Neuronal stem cell (in vitro differentiated cells): ENCODE results near the gene TMEM132A.

ENCODE experiments used
- DNase-seq: peaks from one replicate; pipeline ENCODE4 v3.0.0-alpha.2; 2013; ENCODE audit warnings: low spot score
- H2AFZ ChIP-seq: one replicate; pipeline ENCODE4 v1.6.1; 2013; ENCODE audit warnings: mild to moderate bottlenecking, low read length, inconsistent platforms
- H2AK5ac ChIP-seq: 2 replicates; pipeline ENCODE4 v1.6.1; 2013; ENCODE audit warnings: low read depth, mild to moderate bottlenecking, inconsistent platforms, low read length, moderate library complexity, mixed read lengths
- H2BK120ac ChIP-seq: 2 replicates; pipeline ENCODE4 v1.6.1; 2013; ENCODE audit warnings: low read depth, mild to moderate bottlenecking, inconsistent platforms, low read length, moderate library complexity, mixed read lengths
- H2BK12ac ChIP-seq: one replicate; pipeline ENCODE4 v1.6.1; 2013; ENCODE audit warnings: low read length, inconsistent platforms
- H2BK15ac ChIP-seq: 2 replicates; pipeline ENCODE4 v1.6.1; 2013; ENCODE audit warnings: mild to moderate bottlenecking, low read length, inconsistent platforms, mixed read lengths
- H2BK5ac ChIP-seq: one replicate; pipeline ENCODE4 v1.6.1; 2013; ENCODE audit warnings: inconsistent platforms, mild to moderate bottlenecking, low read length, moderate library complexity
- H3K14ac ChIP-seq: one replicate; pipeline ENCODE4 v1.6.1; 2013; ENCODE audit warnings: low read length, inconsistent platforms
- H3K18ac ChIP-seq: 2 replicates; pipeline ENCODE4 v1.6.1; 2013; ENCODE audit warnings: low read length, inconsistent platforms
- H3K23ac ChIP-seq: 2 replicates; pipeline ENCODE4 v1.6.1; 2013; ENCODE audit warnings: low read depth, mild to moderate bottlenecking, mixed read lengths, low read length, inconsistent platforms; ENCODE audit not compliant: poor library complexity
- H3K27ac ChIP-seq: replicated peaks from 3 replicates; pipeline ENCODE4 v1.5.1; 2013; ENCODE audit warnings: low read length, inconsistent platforms
- H3K27me3 ChIP-seq, 3 experiments: 2 replicates each; pipeline ENCODE4 v1.6.1; 2013; ENCODE audit warnings: low read length in 3 of 3, mild to moderate bottlenecking in 2 of 3, inconsistent platforms in 1 of 3, low read depth in 1 of 3, mixed read lengths in 1 of 3, moderate library complexity in 1 of 3; ENCODE audit not compliant: control insufficient read depth in 3 of 3, insufficient read depth in 3 of 3
- H3K36me3 ChIP-seq, 2 donors: replicated peaks in 1 of 2; 2 replicates each; pipeline ENCODE4 v1.6.1; 2013; ENCODE audit warnings: low read length in 2 of 2; ENCODE audit not compliant: control insufficient read depth in 2 of 2, insufficient read depth in 2 of 2
- H3K4ac ChIP-seq: 2 replicates; pipeline ENCODE4 v1.6.1; 2013; ENCODE audit warnings: inconsistent platforms, mild to moderate bottlenecking, low read length, moderate library complexity
- H3K4me1 ChIP-seq, 2 donors: 1 replicate in 1 of 2; 2 replicates in 1 of 2; pipeline ENCODE4 v1.6.1; 2013; ENCODE audit warnings: low read length in 2 of 2, low read depth in 1 of 2; ENCODE audit not compliant: control insufficient read depth in 2 of 2, insufficient read depth in 1 of 2
- H3K4me2 ChIP-seq: one replicate; pipeline ENCODE4 v1.6.1; 2013; ENCODE audit warnings: mild to moderate bottlenecking, low read length, inconsistent platforms; ENCODE audit not compliant: insufficient read depth, poor library complexity, severe bottlenecking
- H3K4me3 ChIP-seq, 2 donors: 2 replicates each; pipeline ENCODE4 v1.5.1; 2013; ENCODE audit warnings: low read length in 2 of 2, mild to moderate bottlenecking in 2 of 2, inconsistent platforms in 1 of 2, moderate library complexity in 1 of 2
- H3K79me1 ChIP-seq: one replicate; pipeline ENCODE4 v1.6.1; 2013; ENCODE audit warnings: low read depth, mild to moderate bottlenecking, inconsistent platforms, low read length, moderate library complexity
- H3K9ac ChIP-seq: one replicate; pipeline ENCODE4 v1.6.1; 2013; ENCODE audit warnings: mild to moderate bottlenecking, low read depth, low read length, inconsistent platforms; ENCODE audit not compliant: poor library complexity
- H3K9me3 ChIP-seq, 2 donors: replicated peaks in 1 of 2; 2 replicates each; pipeline versions ENCODE3 to v1.6.1; 2013; ENCODE audit warnings: low read length in 2 of 2, mild to moderate bottlenecking in 2 of 2, inconsistent platforms in 1 of 2, low read depth in 1 of 2, mixed read lengths in 1 of 2, moderate library complexity in 1 of 2; ENCODE audit not compliant: control insufficient read depth in 2 of 2, insufficient read depth in 1 of 2
- H4K8ac ChIP-seq: one replicate; pipeline ENCODE4 v1.6.1; 2013; ENCODE audit warnings: low read depth, mild to moderate bottlenecking, inconsistent platforms, low read length, moderate library complexity
- H4K91ac ChIP-seq: one replicate; pipeline ENCODE4 v1.6.1; 2013; ENCODE audit warnings: low read length, low read depth, mild to moderate bottlenecking, inconsistent platforms; ENCODE audit not compliant: poor library complexity
- WGBS, 2 donors: extraction: QIAGEN DNeasy Blood & Tissue Kit; methylation state at CpG; one replicate each; pipeline ENCODE4 v1.1.7; 2013; ENCODE audit warnings: missing lambda C conversion rate in 2 of 2, mixed read lengths in 1 of 2; ENCODE audit not compliant: insufficient read length in 2 of 2, insufficient replicate concordance in 1 of 2; ENCODE audit errors: extremely low coverage in 2 of 2; 5-methylcytosine and 5-hydroxymethylcytosine counted together

Gene TMEM132A

GRCh38 chr11:60925868-60926267 is 1.6 kb downstream of the TMEM132A start:
- H3K4me2 ChIP-seq: peak overlapping the region; percentile 97
- H3K36me3 ChIP-seq: peaks cover 50 to 73% of the 10 kb centered on the region in 2 donors
- H3K27me3 ChIP-seq: no peaks in the 10 kb centered on the region
- no peak overlapping the region for H2BK120ac ChIP-seq
- peak overlapping the region in 1 of 2 donors; percentile 57 for H3K4me3 ChIP-seq
- no peak overlapping the region for H3K9ac ChIP-seq
- H2AFZ ChIP-seq: no peak overlapping the region
- H3K4me1 ChIP-seq: peaks cover 11 to 15% of the 10 kb centered on the region in 2 donors
- H2BK5ac ChIP-seq: no peak overlapping the region
- no peak overlapping the region for H4K8ac ChIP-seq
- H3K4ac ChIP-seq: no peak overlapping the region
- H3K79me1 ChIP-seq: peaks cover 9% of the 10 kb centered on the region
- H3K27ac ChIP-seq: no peak overlapping the region
- WGBS, 2 donors: no CpG with 5 or more reads among the region's 6 CpGs
- no peak for DNase-seq
- H3K18ac ChIP-seq: no peak overlapping the region
- no peak overlapping the region for H3K14ac ChIP-seq
- no peak overlapping the region for H2BK15ac ChIP-seq
- H4K91ac ChIP-seq: no peak overlapping the region
- H3K23ac ChIP-seq: no peak overlapping the region
- H2AK5ac ChIP-seq: no peak overlapping the region
- no peaks in the 10 kb centered on the region for H3K9me3 ChIP-seq
- no peak overlapping the region for H2BK12ac ChIP-seq

DNA sequence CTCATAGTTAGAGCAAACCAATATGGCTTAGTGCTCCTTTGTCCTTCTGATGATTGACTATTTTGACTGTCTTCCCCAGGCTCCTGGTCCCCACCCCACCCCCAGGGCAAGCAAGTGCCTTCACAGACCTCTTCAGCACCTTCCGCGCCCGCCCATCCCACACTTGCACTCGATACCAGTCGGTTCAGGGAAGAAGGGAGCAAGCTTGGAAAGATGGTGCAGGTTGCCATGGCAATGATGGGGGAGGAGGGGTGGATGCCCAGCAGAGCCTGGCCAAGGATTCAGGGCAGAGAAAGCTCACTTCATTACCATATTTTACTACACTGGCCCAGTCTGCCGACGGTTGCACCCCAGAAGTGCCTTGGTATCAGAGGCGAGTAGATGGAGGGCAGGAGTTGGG is 2.2 kb downstream of the TMEM132A start:
- Histone ChIP-seq H3K9me3 (no peaks in the 10 kb centered on the region), H2BK12ac (no peak overlapping the region), H3K27me3 (no peaks in the 10 kb centered on the region), H3K23ac (no peak overlapping the region), H2BK5ac (no peak overlapping the region), H3K18ac (no peak overlapping the region), H2BK120ac (no peak overlapping the region), H3K4me1 (peaks cover 11 to 15% of the 10 kb centered on the region in 2 donors), H3K4me3 (no peak overlapping the region), H3K27ac (no peak overlapping the region), H3K4ac (no peak overlapping the region), H3K79me1 (peaks cover 9% of the 10 kb centered on the region), H4K91ac (no peak overlapping the region), H4K8ac (peak overlapping the region; percentile 29), H3K14ac (no peak overlapping the region), H3K9ac (no peak overlapping the region), H3K4me2 (no peak overlapping the region), H2AFZ (no peak overlapping the region), H2BK15ac (no peak overlapping the region), H3K36me3 (peaks cover 52 to 73% of the 10 kb centered on the region in 2 donors), H2AK5ac (no peak overlapping the region)
- no CpG with 5 or more reads among the region's 8 CpGs for WGBS, 2 donors
- DNase-seq: no peak

DNA sequence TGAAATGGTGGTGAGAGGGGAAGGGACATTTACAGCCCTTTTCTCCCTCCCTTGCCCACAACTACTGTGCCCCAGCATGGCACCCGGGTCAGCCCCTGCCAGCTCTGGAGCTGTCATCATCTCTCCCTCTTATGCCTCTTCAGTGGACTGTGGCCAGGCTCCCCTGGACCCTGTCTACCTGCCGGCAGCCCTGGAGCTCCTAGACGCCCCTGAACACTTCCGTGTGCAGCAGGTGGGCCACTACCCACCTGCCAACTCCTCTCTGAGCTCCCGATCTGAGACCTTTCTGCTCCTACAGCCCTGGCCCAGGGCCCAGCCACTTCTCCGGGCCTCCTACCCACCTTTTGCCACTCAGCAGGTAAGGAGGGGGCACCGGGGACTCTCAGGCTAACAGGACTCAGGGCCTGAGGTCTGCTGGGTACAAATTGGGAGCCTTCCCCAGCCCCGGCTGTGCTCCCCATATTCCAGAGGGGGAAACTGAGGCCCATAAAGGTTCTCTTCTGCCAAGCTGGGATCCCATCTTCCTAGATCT is 2.9 kb downstream of the TMEM132A start:
- no CpG with 5 or more reads among the region's 8 CpGs for WGBS, 2 donors
- H3K36me3 ChIP-seq: peaks cover 54 to 73% of the 10 kb centered on the region in 2 donors
- DNase-seq: no peak

GRCh38 chr11:60927600-60927999 is 3.3 kb downstream of the TMEM132A start:
- no peak overlapping the region for H3K18ac ChIP-seq
- H4K91ac ChIP-seq: no peak overlapping the region
- H3K79me1 ChIP-seq: peaks cover 9% of the 10 kb centered on the region
- H3K4me1 ChIP-seq: peaks cover 12 to 16% of the 10 kb centered on the region in 2 donors
- no peak overlapping the region for H2AK5ac ChIP-seq
- H3K27ac ChIP-seq: no peak overlapping the region
- WGBS, 2 donors: no CpG with 5 or more reads among the region's 16 CpGs
- no peak overlapping the region for H3K9ac ChIP-seq
- no peak overlapping the region for H2BK15ac ChIP-seq
- H2BK5ac ChIP-seq: no peak overlapping the region
- no peak overlapping the region for H3K4me3 ChIP-seq
- H4K8ac ChIP-seq: no peak overlapping the region
- H2AFZ ChIP-seq: no peak overlapping the region
- no peak overlapping the region for H2BK120ac ChIP-seq
- H2BK12ac ChIP-seq: no peak overlapping the region
- no peak for DNase-seq
- no peak overlapping the region for H3K14ac ChIP-seq
- no peaks in the 10 kb centered on the region for H3K27me3 ChIP-seq
- peaks cover 50 to 73% of the 10 kb centered on the region in 2 donors for H3K36me3 ChIP-seq
- H3K4me2 ChIP-seq: no peak overlapping the region
- H3K9me3 ChIP-seq: no peaks in the 10 kb centered on the region
- H3K4ac ChIP-seq: no peak overlapping the region
- H3K23ac ChIP-seq: no peak overlapping the region

More for the DNA sequence above, 2.9 kb downstream of the TMEM132A start:
- Histone ChIP-seq H2AK5ac (no peak overlapping the region), H3K79me1 (peaks cover 9% of the 10 kb centered on the region), H3K23ac (peak overlapping the region; percentile 38), H2BK5ac (no peak overlapping the region), H3K4me1 (peaks cover 11 to 15% of the 10 kb centered on the region in 2 donors), H3K27me3 (no peaks in the 10 kb centered on the region), H4K91ac (no peak overlapping the region), H3K9ac (no peak overlapping the region), H4K8ac (no peak overlapping the region), H2BK120ac (no peak overlapping the region), H3K18ac (no peak overlapping the region), H2BK15ac (no peak overlapping the region), H2BK12ac (no peak overlapping the region), H3K4me2 (no peak overlapping the region), H3K9me3 (no peaks in the 10 kb centered on the region), H3K4ac (no peak overlapping the region), H3K27ac (no peak overlapping the region), H2AFZ (no peak overlapping the region), H3K14ac (no peak overlapping the region), H3K4me3 (no peak overlapping the region)
